Fibroblast of lung (primary cell): ENCODE data around the gene PRDM13.

Experiments
- EZH2 ChIP-seq: IDR thresholded peaks from 2 replicates; pipeline ENCODE4 v1.5.1; 2012; ENCODE audit warnings: low read length, control low read depth, mild to moderate bottlenecking; ENCODE audit errors: missing control alignments
- TF ChIP-seq, protein P1 (sequence below), 2 donors: IDR thresholded peaks in 1 of 2; conservative IDR thresholded peaks in 1 of 2; 1 replicate in 1 of 2; 2 replicates in 1 of 2; pipeline ENCODE4 v1.5.1; 2011 to 2012; ENCODE audit warnings: low read length in 2 of 2, control low read depth in 1 of 2, inconsistent platforms in 1 of 2, low read depth in 1 of 2, mild to moderate bottlenecking in 1 of 2

DNA sequence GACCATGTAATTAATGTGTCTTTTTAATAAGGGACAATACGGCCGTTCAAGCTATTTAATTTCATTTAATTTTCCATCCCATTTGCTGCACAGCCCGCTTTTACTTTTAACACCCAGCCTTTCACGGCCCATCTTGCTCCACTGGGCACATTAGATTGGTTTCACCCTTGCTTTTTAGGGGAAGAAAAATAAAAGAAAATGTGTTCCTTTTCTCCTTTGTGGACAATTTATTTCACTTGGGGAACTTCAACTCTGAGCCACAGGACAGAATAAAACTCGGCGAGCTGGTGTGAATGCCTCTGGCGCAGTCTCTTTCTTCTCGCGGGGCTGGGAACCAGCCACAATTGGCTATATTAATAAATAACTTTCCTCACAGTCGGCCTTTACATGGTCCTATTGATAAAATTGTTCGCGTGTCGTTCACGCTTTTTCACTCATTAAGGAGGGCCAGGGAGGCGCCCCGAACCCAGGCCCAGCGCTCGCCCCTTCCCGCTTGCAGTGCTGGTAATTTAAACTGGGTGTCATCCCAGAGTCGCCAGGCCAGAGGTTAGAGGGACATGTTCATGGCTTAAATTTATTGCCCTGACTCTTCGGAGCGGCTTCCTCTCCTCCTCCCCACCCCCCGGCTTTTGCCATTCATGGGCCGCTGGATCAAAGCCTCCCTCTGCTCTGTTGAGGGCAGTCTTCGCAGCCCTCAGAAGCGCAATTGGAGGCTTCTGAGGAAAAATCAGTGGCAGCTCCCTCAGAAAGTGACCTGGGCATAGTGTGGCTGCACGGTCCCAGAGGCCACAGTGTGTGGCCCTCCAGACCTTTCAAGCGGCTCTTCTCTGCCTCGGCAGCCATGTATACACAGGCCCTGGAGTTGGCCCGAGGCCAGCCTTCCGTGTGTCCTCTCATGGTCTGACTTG is 2.2 kb upstream of the PRDM13 start:
- TF ChIP-seq, protein P1, sequence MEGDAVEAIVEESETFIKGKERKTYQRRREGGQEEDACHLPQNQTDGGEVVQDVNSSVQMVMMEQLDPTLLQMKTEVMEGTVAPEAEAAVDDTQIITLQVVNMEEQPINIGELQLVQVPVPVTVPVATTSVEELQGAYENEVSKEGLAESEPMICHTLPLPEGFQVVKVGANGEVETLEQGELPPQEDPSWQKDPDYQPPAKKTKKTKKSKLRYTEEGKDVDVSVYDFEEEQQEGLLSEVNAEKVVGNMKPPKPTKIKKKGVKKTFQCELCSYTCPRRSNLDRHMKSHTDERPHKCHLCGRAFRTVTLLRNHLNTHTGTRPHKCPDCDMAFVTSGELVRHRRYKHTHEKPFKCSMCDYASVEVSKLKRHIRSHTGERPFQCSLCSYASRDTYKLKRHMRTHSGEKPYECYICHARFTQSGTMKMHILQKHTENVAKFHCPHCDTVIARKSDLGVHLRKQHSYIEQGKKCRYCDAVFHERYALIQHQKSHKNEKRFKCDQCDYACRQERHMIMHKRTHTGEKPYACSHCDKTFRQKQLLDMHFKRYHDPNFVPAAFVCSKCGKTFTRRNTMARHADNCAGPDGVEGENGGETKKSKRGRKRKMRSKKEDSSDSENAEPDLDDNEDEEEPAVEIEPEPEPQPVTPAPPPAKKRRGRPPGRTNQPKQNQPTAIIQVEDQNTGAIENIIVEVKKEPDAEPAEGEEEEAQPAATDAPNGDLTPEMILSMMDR (conservative IDR thresholded peaks at IDR 0.05 in 1 of 2, IDR thresholded peaks at IDR 0.05 in 1 of 2; ENCODE audit: low read depth in 1 of 2, low read length in 2 of 2): no peak
- peak; percentile 49 for TF ChIP-seq EZH2
